ENCODE results near the gene VRTN.

The VRTN gene
- long read RNA-seq, result 0 reads

DNA sequence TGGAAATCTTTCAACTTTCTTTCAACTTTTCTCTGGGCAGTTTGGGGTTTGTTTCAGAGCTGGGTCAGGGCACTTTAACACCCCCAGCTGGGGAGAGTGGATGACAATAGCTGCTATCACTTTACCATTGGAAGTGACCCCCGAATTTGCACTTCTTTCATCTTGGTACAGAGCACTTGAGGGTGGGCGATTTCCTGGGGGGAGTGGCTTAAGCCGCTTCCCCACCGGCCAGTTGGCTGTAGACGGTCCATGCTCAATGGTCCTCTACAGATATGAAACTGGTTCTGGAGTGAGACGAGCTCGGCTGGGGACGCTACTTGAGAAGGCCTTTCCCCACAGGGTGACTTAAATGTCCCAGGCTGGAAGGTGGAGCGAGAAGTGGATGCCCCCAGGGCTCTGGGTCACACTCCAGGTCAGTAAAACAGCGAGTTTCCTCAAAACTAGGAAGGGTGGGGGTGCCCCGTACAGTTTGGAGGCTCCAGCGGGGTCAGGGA lies at the start of gene VRTN:
Gene VRTN, plus strand, starts transcription at position 231 of the 494 bp plus-strand sequence. CDS start 8,313 bp downstream, outside the sequence.
- TF ChIP-seq POLR2AphosphoS5 (IDR thresholded peaks at IDR 0.05; ENCODE audit: low read depth) (no peak), REST (IDR thresholded peaks at IDR 0.05; ENCODE audit: insufficient replicate concordance, low read depth) (no peak), GABPA (IDR thresholded peaks at IDR 0.05; ENCODE audit: low read depth) (no peak), CTCF (IDR thresholded peaks at IDR 0.05; ENCODE audit: insufficient read depth, low read length) (no peak), SPI1 (IDR thresholded peaks at IDR 0.05; ENCODE audit: borderline replicate concordance, low read depth) (no peak)
- Histone ChIP-seq H3K27me3 (ENCODE audit: insufficient read depth, poor library complexity, severe bottlenecking) (no peaks in the 10 kb centered on the region), H3K4me3 (replicated peaks; ENCODE audit: insufficient read depth, low read length) (no peak within 1 kb of the TSS), H3K27ac (replicated peaks) (no peak within 1 kb of the TSS)
- DNase-seq (ENCODE audit: low read depth in 1 of 2, low spot score in 1 of 2), result no peak

DNA sequence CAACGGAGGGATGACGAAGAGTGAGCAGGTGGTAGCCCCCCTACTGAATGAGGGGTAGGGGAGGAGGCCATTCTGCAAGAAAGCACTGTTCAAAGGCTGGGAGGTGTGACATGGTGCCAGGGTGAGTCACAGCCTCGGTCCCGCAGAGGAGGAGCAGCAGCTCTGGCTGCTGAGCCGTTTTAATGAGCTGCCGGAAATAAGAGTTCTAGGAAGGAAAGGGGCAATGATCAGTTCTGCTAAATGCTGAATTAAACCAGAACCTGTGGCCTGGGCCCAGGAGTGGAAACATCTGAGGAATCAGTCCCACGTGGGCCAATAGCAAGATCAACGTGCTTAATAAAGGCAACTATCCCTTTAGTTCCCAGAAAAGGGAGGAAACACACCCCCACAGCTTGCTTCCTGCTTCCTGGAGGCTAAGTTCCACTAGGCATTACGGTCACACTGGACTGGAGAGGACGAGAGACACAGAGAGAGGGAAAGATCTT lies 49.2 kb upstream of the VRTN start:
- Histone ChIP-seq H3K4me3 (replicated peaks; ENCODE audit: insufficient read depth, low read length) (no peak overlapping the region), H3K27me3 (ENCODE audit: insufficient read depth, poor library complexity, severe bottlenecking) (no peaks in the 10 kb centered on the region), H3K27ac (replicated peaks) (no peak overlapping the region)
- TF ChIP-seq SPI1 (IDR thresholded peaks at IDR 0.05; ENCODE audit: borderline replicate concordance, low read depth), result no peak
- TF ChIP-seq CTCF (IDR thresholded peaks at IDR 0.05; ENCODE audit: insufficient read depth, low read length), result no peak
- TF ChIP-seq REST (IDR thresholded peaks at IDR 0.05; ENCODE audit: insufficient replicate concordance, low read depth), result no peak
- TF ChIP-seq POLR2AphosphoS5 (IDR thresholded peaks at IDR 0.05; ENCODE audit: low read depth), result no peak
- TF ChIP-seq GABPA (IDR thresholded peaks at IDR 0.05; ENCODE audit: low read depth), result no peak
- DNase-seq (ENCODE audit: low read depth in 1 of 2, low spot score in 1 of 2), result no peak

GRCh38 chr14:74301594-74302151 lies 46.6 kb upstream of the VRTN start:
- H3K4me3 ChIP-seq (replicated peaks; ENCODE audit: insufficient read depth, low read length), result peak overlapping the region; percentile 78
- H3K27ac ChIP-seq (replicated peaks), result no peak overlapping the region; the same call in 1 of the 2 replicates

More at GRCh38 chr14:74301594-74302151, 46.6 kb upstream of the VRTN start:
- no peaks in the 10 kb centered on the region for H3K27me3 ChIP-seq (ENCODE audit: insufficient read depth, poor library complexity, severe bottlenecking)
- DNase-seq (ENCODE audit: low read depth in 1 of 2, low spot score in 1 of 2), result no peak
- no peak for TF ChIP-seq POLR2AphosphoS5 (IDR thresholded peaks at IDR 0.05; ENCODE audit: low read depth)
- TF ChIP-seq CTCF (IDR thresholded peaks at IDR 0.05; ENCODE audit: insufficient read depth, low read length), result no peak
- no peak for TF ChIP-seq REST (IDR thresholded peaks at IDR 0.05; ENCODE audit: insufficient replicate concordance, low read depth)
- TF ChIP-seq SPI1 (IDR thresholded peaks at IDR 0.05; ENCODE audit: borderline replicate concordance, low read depth), result no peak
- TF ChIP-seq GABPA (IDR thresholded peaks at IDR 0.05; ENCODE audit: low read depth), result no peak

All from HL-60 (cell line).